HCT116 (cell line): ENCODE results near the gene HS3ST2. TPM values are rescaled to one million over a fixed set of nuclear protein-coding genes. Genes with fewer than 3 reads are reported as not detected.

Experiments
- ATAC-seq: fragments of 200-7000 bp; cut with Tn5 transposase; 2 replicates; pipeline ENCODE4 v1.9.1; 2020; ENCODE audit warnings: mild to moderate bottlenecking, moderate library complexity
- BruUV-seq: library from RNA; stranded (reverse); fragments of 400-500 nt; replicated peaks from 2 replicates; lab custom pipeline; 2021; lab: Mats Ljungman, UMichigan
- CTCF ChIA-PET: fragments of 300-600 bp; sonication (Branson Sonifier 250); formaldehyde crosslinking; loops from one replicate; lab custom pipeline; 2021; ENCODE audit warnings: antibody characterized with exemption; lab: Charles Lee
- POLR2A ChIA-PET: fragments of 300-600, 350-600 bp; sonication (Branson Sonifier 250); formaldehyde crosslinking; loops from one replicate; lab custom pipeline; 2021; ENCODE audit warnings: antibody characterized with exemption; lab: Charles Lee
- RAD21 ChIA-PET, 2 experiments: fragments of 300-600 bp; sonication (Branson Sonifier 250); formaldehyde crosslinking; loops; one replicate each; lab custom pipeline; 2023; ENCODE audit warnings: low total read pairs in 2 of 2; ENCODE audit not compliant: uncharacterized antibody in 2 of 2, unreplicated experiment in 2 of 2, low non-redundant PET in 1 of 2; lab: Charles Lee
- DNase-seq: peaks from one replicate; pipeline ENCODE4 v3.0.0-alpha.2; 2010; ENCODE audit warnings: low read depth, low spot score
- H2AFZ ChIP-seq: fragments of 200-600 bp; shearing (Covaris generic), sonication (generic); 2 replicates; pipeline ENCODE4 v1.6.1; 2017; ENCODE audit warnings: low read depth, mixed run types, mixed read lengths, antibody characterized with exemption, low read length; ENCODE audit not compliant: poor library complexity, severe bottlenecking
- H3K27ac ChIP-seq: 2 replicates; pipeline ENCODE4 v1.5.1; 2012; ENCODE audit warnings: low read depth, low read length
- H3K27me3 ChIP-seq: fragments of 200-600 bp; sonication (generic); 2 replicates; pipeline ENCODE4 v1.6.1; 2016; ENCODE audit warnings: mixed run types, low read length, mixed read lengths; ENCODE audit not compliant: insufficient read depth
- H3K36me3 ChIP-seq, 2 experiments: fragments of 200-500 bp in 1 of 2; fragments of 200-600 bp in 1 of 2; sonication (Bioruptor generic) in 1 of 2; sonication (generic) in 1 of 2; 2 replicates each; pipeline versions ENCODE4 v1.5.1 to v1.6.1; 2014 to 2016; ENCODE audit warnings: low read length in 2 of 2, inconsistent platforms in 1 of 2, mixed read lengths in 1 of 2, mixed run types in 1 of 2; ENCODE audit not compliant: insufficient read depth in 2 of 2, control insufficient read depth in 1 of 2
- H3K4me1 ChIP-seq, 2 experiments: fragments of 200-600 bp in 1 of 2; sonication (generic) in 1 of 2; 2 replicates each; pipeline versions ENCODE4 v1.5.1 to v1.6.1; 2012 to 2017; ENCODE audit warnings: low read length in 2 of 2, inconsistent platforms in 1 of 2, mild to moderate bottlenecking in 1 of 2, mixed read lengths in 1 of 2, mixed run types in 1 of 2, moderate library complexity in 1 of 2; ENCODE audit not compliant: insufficient read depth in 2 of 2, control insufficient read depth in 1 of 2
- H3K4me2 ChIP-seq: fragments of 200-600 bp; sonication (generic); 2 replicates; pipeline ENCODE4 v1.6.1; 2017; ENCODE audit warnings: mixed run types, low read length, mixed read lengths
- H3K4me3 ChIP-seq, 2 experiments: fragments of 200-600 bp in 1 of 2; sonication (generic) in 1 of 2; replicated peaks in 1 of 2; 2 replicates each; pipeline ENCODE4 v1.5.1; 2011 to 2016; ENCODE audit warnings: low read length in 2 of 2, control low read depth in 1 of 2, low read depth in 1 of 2, mild to moderate bottlenecking in 1 of 2, mixed read lengths in 1 of 2, mixed run types in 1 of 2
- H3K79me2 ChIP-seq: fragments of 200-600 bp; sonication (generic); 2 replicates; pipeline ENCODE4 v1.6.1; 2017; ENCODE audit warnings: mild to moderate bottlenecking, mixed run types, low read length, moderate library complexity, mixed read lengths; ENCODE audit not compliant: insufficient read depth
- H3K9ac ChIP-seq: fragments of 200-600 bp; sonication (generic); 2 replicates; pipeline ENCODE4 v1.6.1; 2016; ENCODE audit warnings: low read length, mixed read lengths
- H3K9me2 ChIP-seq: fragments of 200-600 bp; sonication (generic), shearing (Covaris generic); 2 replicates; pipeline ENCODE4 v1.6.1; 2017; ENCODE audit warnings: mixed run types, mild to moderate bottlenecking, moderate library complexity; ENCODE audit not compliant: insufficient read depth
- H3K9me3 ChIP-seq, 2 experiments: fragments of 200-500 bp in 1 of 2; fragments of 200-600 bp in 1 of 2; sonication (Bioruptor generic) in 1 of 2; sonication (generic) in 1 of 2; 2 replicates each; pipeline ENCODE4 v1.6.1; 2014 to 2017; ENCODE audit warnings: low read length in 2 of 2, mixed read lengths in 2 of 2, inconsistent platforms in 1 of 2, low read depth in 1 of 2, mild to moderate bottlenecking in 1 of 2, mixed run types in 1 of 2, moderate library complexity in 1 of 2; ENCODE audit not compliant: control insufficient read depth in 1 of 2, insufficient read depth in 1 of 2
- H4K20me1 ChIP-seq: fragments of 200-600 bp; sonication (generic), shearing (Covaris generic); 2 replicates; pipeline ENCODE4 v1.6.1; 2017; ENCODE audit warnings: mixed run types, mild to moderate bottlenecking, moderate library complexity; ENCODE audit not compliant: insufficient read depth
- CEBPB ChIP-seq: IDR thresholded peaks from 2 replicates; pipeline ENCODE4 v1.6.1; 2012; ENCODE audit warnings: low read depth
- CTCF ChIP-seq, 3 experiments: fragments of 200-600 bp in 1 of 3; sonication (generic) in 1 of 3; IDR thresholded peaks in 2 of 3; conservative IDR thresholded peaks in 1 of 3; 2 replicates each; pipeline ENCODE4 v1.5.1; 2012 to 2017; ENCODE audit warnings: low read depth in 2 of 3, low read length in 2 of 3, antibody characterized with exemption in 1 of 3, borderline replicate concordance in 1 of 3, control low read depth in 1 of 3, mild to moderate bottlenecking in 1 of 3, mixed read lengths in 1 of 3, mixed run types in 1 of 3, moderate library complexity in 1 of 3; ENCODE audit not compliant: insufficient read depth in 1 of 3
- EGR1 ChIP-seq: IDR thresholded peaks from 2 replicates; pipeline ENCODE4 v1.6.1; 2012; ENCODE audit warnings: low read depth
- EZH2 ChIP-seq: fragments of 200-600 bp; sonication (generic); IDR thresholded peaks from 2 replicates; pipeline ENCODE4 v1.6.1; 2017; ENCODE audit warnings: antibody characterized with exemption, mixed run types
- EZH2phosphoT487 ChIP-seq: fragments of 200-600 bp; IDR thresholded peaks from 2 replicates; pipeline ENCODE4 v1.6.1; 2018; ENCODE audit warnings: antibody characterized with exemption, borderline replicate concordance
- JUND ChIP-seq: IDR thresholded peaks from 2 replicates; pipeline ENCODE4 v1.6.1; 2012
- POLR2A ChIP-seq: IDR thresholded peaks from 2 replicates; pipeline ENCODE4 v1.7.0; 2011; ENCODE audit warnings: borderline replicate concordance; ENCODE audit not compliant: insufficient read depth, insufficient read length; ENCODE audit errors: extremely low read depth
- POLR2AphosphoS5 ChIP-seq: IDR thresholded peaks from 2 replicates; pipeline ENCODE4 v1.6.1; 2011; ENCODE audit warnings: mild to moderate bottlenecking, low read depth, low read length, moderate library complexity
- RAD21 ChIP-seq: IDR thresholded peaks from 2 replicates; pipeline ENCODE4 v1.6.1; 2012; ENCODE audit warnings: low read depth, mild to moderate bottlenecking
- REST ChIP-seq: IDR thresholded peaks from 2 replicates; pipeline ENCODE4 v1.6.1; 2012; ENCODE audit warnings: low read depth
- SIN3A ChIP-seq: IDR thresholded peaks from 2 replicates; pipeline ENCODE4 v1.6.1; 2012; ENCODE audit warnings: low read depth
- SP1 ChIP-seq: IDR thresholded peaks from 2 replicates; pipeline ENCODE4 v1.6.1; 2012; ENCODE audit warnings: low read depth
- SRF ChIP-seq: IDR thresholded peaks from 2 replicates; pipeline ENCODE4 v1.6.1; 2012; ENCODE audit warnings: low read depth
- TCF7L2 ChIP-seq: IDR thresholded peaks from 2 replicates; pipeline ENCODE4 v1.7.0; 2011; ENCODE audit warnings: borderline replicate concordance, inconsistent platforms; ENCODE audit not compliant: insufficient read depth, insufficient read length; ENCODE audit errors: extremely low read depth
- YY1 ChIP-seq: IDR thresholded peaks from 2 replicates; pipeline ENCODE4 v1.6.1; 2011; ENCODE audit warnings: low read length, low read depth, moderate library complexity, mild to moderate bottlenecking; ENCODE audit not compliant: insufficient replicate concordance; ENCODE audit errors: extremely low read depth
- ZFX ChIP-seq: fragments of 450-650 bp; IDR thresholded peaks from 2 replicates; pipeline ENCODE4 v1.6.1; 2017
- intact Hi-C: fragments of 100-400 bp; cut with micrococcal nuclease; formaldehyde crosslinking; loops from 2 replicates; pipeline ENCODE4 v1.10.0; 2022
- total RNA-seq: library from RNA; stranded (reverse); gene quantifications from one replicate; pipeline ENCODE4 v1.2.1, GENCODE V29; 2021; ENCODE audit not compliant: unreplicated experiment
- TF ChIP-seq, protein P1 (sequence below): IDR thresholded peaks from 2 replicates; pipeline ENCODE4 v1.6.1; 2012

HS3ST2 gene
- total RNA-seq, 1 experiment from 2014 or later = not detected

DNA sequence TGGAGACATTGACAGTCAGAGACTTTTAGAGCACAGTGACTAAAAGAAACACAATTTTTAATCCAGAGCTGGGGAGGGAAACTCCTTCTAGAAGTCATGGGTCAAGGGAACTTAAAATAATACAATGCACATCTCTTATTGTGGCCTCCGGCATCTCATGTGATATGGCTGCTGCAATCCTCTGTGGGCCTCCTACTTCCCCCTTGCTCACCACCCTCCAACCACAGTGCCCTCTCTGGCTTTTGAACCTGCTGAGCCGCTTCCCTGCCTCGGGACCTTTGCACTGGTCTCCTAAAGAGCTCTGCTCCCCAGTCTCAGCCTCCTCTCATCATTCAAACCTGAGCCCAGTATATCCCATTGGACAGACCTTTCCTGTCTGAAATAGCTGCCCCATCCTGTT is 47.6 kb downstream of the HS3ST2 start:
- CTCF ChIA-PET = interaction anchor here (0.6 kb wide), 1 partner anchor 866 kb away, joined by 3 read pairs; no protein-coding TSS in a partner anchor
- H3K4me2 ChIP-seq = no peak overlapping the region
- no peaks in the 10 kb centered on the region for H4K20me1 ChIP-seq
- no peaks in the 10 kb centered on the region for H3K4me1 ChIP-seq
- no peak overlapping the region for H3K27ac ChIP-seq
- TF ChIP-seq RAD21 (no peak), EZH2phosphoT487 (no peak), YY1 (no peak), ZFX (no peak), SIN3A (no peak)
- no peak overlapping the region for H2AFZ ChIP-seq
- H3K27me3 ChIP-seq = peaks cover 25% of the 10 kb centered on the region
- no peaks in the 10 kb centered on the region for H3K79me2 ChIP-seq
- POLR2A ChIA-PET = no interaction called here
- H3K36me3 ChIP-seq = no peaks in the 10 kb centered on the region
- BruUV-seq = no TSS peak
- H3K4me3 ChIP-seq = no peak overlapping the region
- no peak for ATAC-seq
- intact Hi-C loops = no loop called here
- no peaks in the 10 kb centered on the region for H3K9me3 ChIP-seq
- DNase-seq = no peak
- H3K9me2 ChIP-seq = no peaks in the 10 kb centered on the region
- RAD21 ChIA-PET = no interaction called here
- H3K9ac ChIP-seq = no peak overlapping the region

DNA sequence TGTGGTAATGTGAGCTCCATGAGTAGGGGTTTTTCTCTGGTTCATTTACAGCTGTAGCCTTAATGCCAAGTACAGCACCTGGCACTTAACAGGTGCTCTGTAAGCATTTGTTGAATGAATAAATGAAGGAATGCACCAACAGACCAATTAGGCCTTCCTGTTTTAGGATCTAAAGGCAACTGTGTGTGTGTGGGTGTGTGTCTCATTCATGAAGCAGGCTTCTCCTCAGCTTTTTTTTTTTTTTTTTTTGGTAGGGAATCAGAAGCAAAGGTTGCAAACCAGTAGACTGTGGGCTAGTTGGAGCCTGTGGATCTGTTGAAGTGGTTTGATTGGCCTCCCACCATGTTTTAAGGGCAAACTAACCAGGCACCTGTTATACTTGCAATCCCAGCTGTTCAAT is 48.1 kb downstream of the HS3ST2 start:
- DNase-seq (no peak), ATAC-seq (no peak)
- Histone ChIP-seq H3K79me2 (no peaks in the 10 kb centered on the region), H3K4me2 (no peak overlapping the region), H3K27me3 (peaks cover 23% of the 10 kb centered on the region; the same call in 1 of the 2 replicates), H2AFZ (no peak overlapping the region), H3K27ac (no peak overlapping the region), H3K4me3 (no peak overlapping the region), H3K36me3 (no peaks in the 10 kb centered on the region), H4K20me1 (no peaks in the 10 kb centered on the region), H3K9me3 (no peaks in the 10 kb centered on the region), H3K9me2 (no peaks in the 10 kb centered on the region), H3K9ac (no peak overlapping the region), H3K4me1 (no peaks in the 10 kb centered on the region)
- ChIA-PET CTCF (interaction anchor here (0.6 kb wide), 1 partner anchor 866 kb away, joined by 3 read pairs; no protein-coding TSS in a partner anchor), POLR2A (no interaction called here), RAD21 (interaction anchor here in 1 of 2 experiments (0.7 kb wide), 1 partner anchor 1293 kb away, joined by 6 read pairs; no protein-coding TSS in a partner anchor)
- no TSS peak for BruUV-seq
- intact Hi-C loops = no loop called here
- TF ChIP-seq EZH2phosphoT487 (no peak), SRF (no peak), RAD21 (no peak), ZFX (no peak), EZH2 (no peak), SP1 (no peak), POLR2AphosphoS5 (no peak), CEBPB (no peak), REST (no peak), JUND (no peak), POLR2A (no peak), CTCF (IDR thresholded peaks at IDR 0.05 in 2 of 3, conservative IDR thresholded peaks at IDR 0.05 in 1 of 3; ENCODE audit: borderline replicate concordance in 1 of 3, insufficient read depth in 1 of 3, low read depth in 2 of 3, low read length in 2 of 3) (no peak), TCF7L2 (no peak), EGR1 (no peak)
- TF ChIP-seq, protein P1, sequence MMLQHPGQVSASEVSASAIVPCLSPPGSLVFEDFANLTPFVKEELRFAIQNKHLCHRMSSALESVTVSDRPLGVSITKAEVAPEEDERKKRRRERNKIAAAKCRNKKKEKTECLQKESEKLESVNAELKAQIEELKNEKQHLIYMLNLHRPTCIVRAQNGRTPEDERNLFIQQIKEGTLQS = no peak
